NCI-H526 (cell line): ENCODE measurements around the gene EML4.
"Not testable (repeated sequence)": the region's sequence is repeated elsewhere in the genome, so short reads cannot be mapped to it uniquely, and the experiment has no call there.

Source experiments
- DNase-seq, 2 experiments: peaks; one replicate each; lab custom pipeline; 2025; lab: John Stamatoyannopoulos, UW

EML4 gene

GRCh38 chr2:42172566-42172965, 3.4 kb downstream of the EML4 start:
- DNase-seq, result no peak

- not testable (repeated sequence) for DNase-seq
Observed at GRCh38 chr2:42173467-42173866, 4.3 kb downstream of the EML4 start.

GRCh38 chr2:42176992-42177738, 8.0 kb downstream of the EML4 start:
- no peak for DNase-seq

- no peak for DNase-seq
Observed at GRCh38 chr2:42178335-42178734, 9.2 kb downstream of the EML4 start.

GRCh38 chr2:42180300-42180699, 11.1 kb downstream of the EML4 start:
- DNase-seq, result no peak

GRCh38 chr2:42182654-42183308, 13.6 kb downstream of the EML4 start:
- DNase-seq, result no peak

GRCh38 chr2:42183775-42184174, 14.6 kb downstream of the EML4 start:
- DNase-seq, result no peak

GRCh38 chr2:42184346-42184745, 15.2 kb downstream of the EML4 start:
- DNase-seq, result no peak

GRCh38 chr2:42185220-42185921, 16.2 kb downstream of the EML4 start:
- no peak for DNase-seq

- DNase-seq, result no peak
Observed at GRCh38 chr2:42186366-42186765, 17.2 kb downstream of the EML4 start.

- no peak for DNase-seq
Observed at GRCh38 chr2:42186945-42187632, 17.9 kb downstream of the EML4 start.

GRCh38 chr2:42187886-42188285, 18.7 kb downstream of the EML4 start:
- no peak for DNase-seq

GRCh38 chr2:42189235-42189566, 20.0 kb downstream of the EML4 start:
- no peak for DNase-seq

- DNase-seq, result no peak
Observed at GRCh38 chr2:42190191-42190590, 21.0 kb downstream of the EML4 start.

- DNase-seq, result no peak
Observed at GRCh38 chr2:42191285-42192009, 22.3 kb downstream of the EML4 start.

GRCh38 chr2:42192010-42192373, 22.8 kb downstream of the EML4 start:
- no peak for DNase-seq

GRCh38 chr2:42192652-42193566, 23.8 kb downstream of the EML4 start:
- DNase-seq, result peak in 1 of 2 experiments; percentile 1

- peak in 1 of 2 experiments; percentile 42 for DNase-seq
Observed at GRCh38 chr2:42193722-42194187, 24.6 kb downstream of the EML4 start.

GRCh38 chr2:42194428-42194827, 25.3 kb downstream of the EML4 start:
- DNase-seq, result no peak

- DNase-seq, result no peak
Observed at GRCh38 chr2:42195559-42195958, 26.4 kb downstream of the EML4 start.

GRCh38 chr2:42196070-42196402, 26.9 kb downstream of the EML4 start:
- no peak for DNase-seq
